PC-9 (cell line): Measurements from ENCODE around the gene USF2. TPM values are rescaled to one million over a fixed set of nuclear protein-coding genes. Genes with fewer than 3 reads are reported as not detected.

Experiments
- BruUV-seq: library from RNA; stranded (reverse); fragments of 400-500 nt; replicated peaks from 2 replicates; lab custom pipeline; 2021; lab: Mats Ljungman, UMichigan
- CTCF ChIA-PET: fragments of 300-600 bp; sonication (Branson Sonifier 250); formaldehyde crosslinking; loops from one replicate; lab custom pipeline; 2022; ENCODE audit warnings: antibody characterized with exemption; lab: Charles Lee
- POLR2A ChIA-PET: fragments of 300-600 bp; sonication (Branson Sonifier 250); formaldehyde crosslinking; loops from one replicate; lab custom pipeline; 2022; ENCODE audit warnings: antibody characterized with exemption; ENCODE audit not compliant: unreplicated experiment; lab: Charles Lee
- DNase-seq, 2 experiments: peaks; one replicate each; pipeline versions ENCODE4 v3.0.0 to v3.0.0-alpha.2; 2015 to 2022; ENCODE audit warnings: mixed read lengths in 1 of 2
- H2AFZ ChIP-seq: fragments of 200-600 bp; sonication (generic); 2 replicates; pipeline ENCODE4 v1.8.1; 2017; ENCODE audit warnings: antibody characterized with exemption
- H3F3A ChIP-seq: fragments of 200-600 bp; sonication (generic); 2 replicates; pipeline ENCODE4 v1.8.1; 2017; ENCODE audit warnings: antibody characterized with exemption, mild to moderate bottlenecking, low read depth; ENCODE audit not compliant: insufficient read depth
- H3K27ac ChIP-seq: fragments of 200-600 bp; sonication (generic); 2 replicates; pipeline ENCODE4 v1.6.1; 2016; ENCODE audit warnings: mixed run types
- H3K27me3 ChIP-seq: fragments of 200-600 bp; sonication (generic); 2 replicates; pipeline ENCODE4 v1.6.1; 2016; ENCODE audit warnings: low read depth, mixed run types; ENCODE audit not compliant: insufficient read depth
- H3K36me3 ChIP-seq: fragments of 200-600 bp; sonication (generic); 2 replicates; pipeline ENCODE4 v1.6.1; 2016; ENCODE audit warnings: low read depth, mixed run types
- H3K4me1 ChIP-seq: fragments of 200-600 bp; sonication (generic); replicated peaks from 2 replicates; pipeline ENCODE4 v1.6.1; 2016; ENCODE audit warnings: mixed run types; ENCODE audit not compliant: insufficient read depth
- H3K4me2 ChIP-seq: fragments of 200-600 bp; sonication (generic); 2 replicates; pipeline ENCODE4 v1.6.1; 2017; ENCODE audit warnings: mixed run types
- H3K4me3 ChIP-seq: fragments of 200-600 bp; sonication (generic); 2 replicates; pipeline ENCODE4 v1.6.1; 2016; ENCODE audit warnings: mixed run types
- H3K79me2 ChIP-seq: fragments of 200-600 bp; sonication (generic); 2 replicates; pipeline ENCODE4 v1.6.1; 2017; ENCODE audit warnings: low read depth, mixed run types
- H3K9me2 ChIP-seq: fragments of 200-600 bp; sonication (generic); 2 replicates; pipeline ENCODE4 v1.8.1; 2017; ENCODE audit warnings: mild to moderate bottlenecking; ENCODE audit not compliant: insufficient read depth
- H3K9me3 ChIP-seq: fragments of 200-600 bp; sonication (generic); 2 replicates; pipeline ENCODE4 v1.8.1; 2016; ENCODE audit warnings: low read depth; ENCODE audit not compliant: insufficient read depth
- H4K20me1 ChIP-seq: fragments of 200-600 bp; sonication (generic); 2 replicates; pipeline ENCODE4 v1.8.1; 2017; ENCODE audit not compliant: insufficient read depth
- CTCF ChIP-seq: fragments of 200-600 bp; sonication (generic); conservative IDR thresholded peaks from 2 replicates; pipeline ENCODE4 v1.6.1; 2017; ENCODE audit warnings: mixed run types, antibody characterized with exemption, mild to moderate bottlenecking, moderate library complexity
- EZH2 ChIP-seq: fragments of 200-600 bp; sonication (generic); IDR thresholded peaks from 2 replicates; pipeline ENCODE4 v1.8.0; 2017; ENCODE audit warnings: antibody characterized with exemption, low read depth
- intact Hi-C: fragments of 100-400 bp; cut with micrococcal nuclease; formaldehyde crosslinking; loops from one replicate; pipeline ENCODE4 v1.10.0; 2022; ENCODE audit not compliant: unreplicated experiment
- total RNA-seq: library from RNA; stranded (reverse); gene quantifications from 2 replicates; pipeline ENCODE4 v1.2.3, GENCODE V29; 2021

Gene USF2
- total RNA-seq, 1 experiment from 2014 or later, result 98.2 TPM

GRCh38 chr19:35301961-35302360 lies 33.2 kb downstream of the USF2 start:
- no peak overlapping the region for H3K4me3 ChIP-seq
- H3K27ac ChIP-seq, result no peak overlapping the region
- intact Hi-C loops, result no loop called here
- TF ChIP-seq EZH2 (no peak), CTCF (no peak)
- peaks cover 17% of the 10 kb centered on the region for H3F3A ChIP-seq
- H3K36me3 ChIP-seq, result no peaks in the 10 kb centered on the region
- no TSS peak for BruUV-seq
- H2AFZ ChIP-seq, result no peak overlapping the region
- H3K27me3 ChIP-seq, result no peaks in the 10 kb centered on the region
- no peaks in the 10 kb centered on the region for H3K79me2 ChIP-seq
- no peak overlapping the region for H3K4me2 ChIP-seq
- DNase-seq, result no peak
- no peaks in the 10 kb centered on the region for H3K9me2 ChIP-seq
- POLR2A ChIA-PET, result no interaction called here
- CTCF ChIA-PET, result no interaction called here
- no peaks in the 10 kb centered on the region for H4K20me1 ChIP-seq
- H3K4me1 ChIP-seq, result peaks cover 2% of the 10 kb centered on the region
- no peaks in the 10 kb centered on the region for H3K9me3 ChIP-seq

- H3K9me2 ChIP-seq, result no peaks in the 10 kb centered on the region
- no peaks in the 10 kb centered on the region for H3K9me3 ChIP-seq
- no peak for DNase-seq
- TF ChIP-seq CTCF, result no peak
- no peak for TF ChIP-seq EZH2
- peaks cover 7% of the 10 kb centered on the region for H3K4me1 ChIP-seq
- H3K36me3 ChIP-seq, result no peaks in the 10 kb centered on the region
- BruUV-seq, result no TSS peak
- no peak overlapping the region for H3K4me2 ChIP-seq
- H3K27ac ChIP-seq, result no peak overlapping the region
- no peak overlapping the region for H3K4me3 ChIP-seq
- CTCF ChIA-PET, result no interaction called here
- peaks cover 22% of the 10 kb centered on the region for H3F3A ChIP-seq
- intact Hi-C loops, result no loop called here
- POLR2A ChIA-PET, result no interaction called here
- H3K27me3 ChIP-seq, result no peaks in the 10 kb centered on the region
- H3K79me2 ChIP-seq, result no peaks in the 10 kb centered on the region
- no peak overlapping the region for H2AFZ ChIP-seq
- H4K20me1 ChIP-seq, result no peaks in the 10 kb centered on the region
Measured at GRCh38 chr19:35302446-35302845, 33.7 kb downstream of the USF2 start.

- H3K27me3 ChIP-seq, result no peaks in the 10 kb centered on the region
- H2AFZ ChIP-seq, result no peak overlapping the region
- H3K4me2 ChIP-seq, result no peak overlapping the region
- H3K4me3 ChIP-seq, result no peak overlapping the region
- DNase-seq, result no peak
- no peak overlapping the region for H3K27ac ChIP-seq
- ChIA-PET POLR2A (no interaction called here), CTCF (interaction anchor here (0.7 kb wide), 1 partner anchor 664 kb away, joined by 21 read pairs; no protein-coding TSS in a partner anchor)
- H3K36me3 ChIP-seq, result no peaks in the 10 kb centered on the region
- H4K20me1 ChIP-seq, result no peaks in the 10 kb centered on the region
- no peak for TF ChIP-seq CTCF
- TF ChIP-seq EZH2, result no peak
- no TSS peak for BruUV-seq
- no peaks in the 10 kb centered on the region for H3K9me2 ChIP-seq
- H3K4me1 ChIP-seq, result peaks cover 17% of the 10 kb centered on the region
- H3K79me2 ChIP-seq, result no peaks in the 10 kb centered on the region
- no peaks in the 10 kb centered on the region for H3K9me3 ChIP-seq
- peaks cover 23% of the 10 kb centered on the region for H3F3A ChIP-seq
- intact Hi-C loops, result no loop called here
Measured at GRCh38 chr19:35303357-35303915, 34.7 kb downstream of the USF2 start.
